Glomerular visceral epithelial cell (primary cell): Measurements from ENCODE around the gene OR2B2.

Source experiments
- DNase-seq: peaks from one replicate; pipeline ENCODE4 v3.0.0-alpha.2; 2016; ENCODE audit errors: extremely low spot score

OR2B2 gene

DNA sequence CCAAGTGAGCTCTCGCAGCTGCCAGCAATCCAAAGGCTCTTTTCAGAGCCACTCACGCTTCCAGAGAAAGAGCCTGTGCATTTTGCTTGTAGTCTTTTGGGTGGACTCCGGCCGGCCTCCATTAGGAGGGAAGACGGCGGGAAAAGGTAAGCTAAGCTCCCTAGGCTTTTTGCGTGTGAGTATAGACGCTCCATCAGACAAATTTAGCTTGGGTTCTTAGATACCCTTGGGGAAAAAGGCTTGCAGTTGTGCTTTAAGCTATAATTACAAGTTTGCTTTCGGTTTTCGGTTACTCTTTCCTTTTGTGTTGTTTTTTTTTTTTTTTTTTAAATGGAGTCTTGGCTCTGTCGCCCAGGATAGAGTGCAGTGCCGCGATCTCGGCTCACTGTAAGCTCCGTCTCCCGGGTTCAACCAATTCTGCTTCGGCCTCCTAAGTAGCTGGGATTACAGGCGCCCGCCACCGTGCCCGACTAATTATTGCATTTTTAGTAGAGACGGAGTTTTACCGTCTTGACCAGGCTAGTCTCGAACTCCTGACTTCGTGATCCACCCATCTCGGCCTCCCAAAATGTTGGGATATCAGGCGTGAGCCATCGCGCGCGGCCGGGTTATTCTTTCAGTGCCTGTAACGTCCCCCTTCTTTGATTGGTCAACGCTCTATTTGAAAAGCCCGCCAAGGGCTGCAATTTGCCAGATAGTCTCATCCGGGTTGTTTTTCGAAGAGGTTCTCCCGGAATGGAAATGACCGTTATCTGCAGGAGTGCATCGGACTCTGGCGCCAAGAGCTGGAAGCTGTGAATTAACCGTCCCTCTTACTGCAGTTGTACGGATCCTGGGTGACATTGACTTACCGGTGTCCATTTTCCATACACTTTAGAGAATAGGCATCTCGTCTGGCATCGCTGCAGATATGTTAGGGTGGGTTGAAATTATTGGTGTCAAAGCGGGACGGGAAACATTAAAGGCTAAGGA lies 18.1 kb downstream of the OR2B2 start:
- DNase-seq, result peak; percentile 95

DNA sequence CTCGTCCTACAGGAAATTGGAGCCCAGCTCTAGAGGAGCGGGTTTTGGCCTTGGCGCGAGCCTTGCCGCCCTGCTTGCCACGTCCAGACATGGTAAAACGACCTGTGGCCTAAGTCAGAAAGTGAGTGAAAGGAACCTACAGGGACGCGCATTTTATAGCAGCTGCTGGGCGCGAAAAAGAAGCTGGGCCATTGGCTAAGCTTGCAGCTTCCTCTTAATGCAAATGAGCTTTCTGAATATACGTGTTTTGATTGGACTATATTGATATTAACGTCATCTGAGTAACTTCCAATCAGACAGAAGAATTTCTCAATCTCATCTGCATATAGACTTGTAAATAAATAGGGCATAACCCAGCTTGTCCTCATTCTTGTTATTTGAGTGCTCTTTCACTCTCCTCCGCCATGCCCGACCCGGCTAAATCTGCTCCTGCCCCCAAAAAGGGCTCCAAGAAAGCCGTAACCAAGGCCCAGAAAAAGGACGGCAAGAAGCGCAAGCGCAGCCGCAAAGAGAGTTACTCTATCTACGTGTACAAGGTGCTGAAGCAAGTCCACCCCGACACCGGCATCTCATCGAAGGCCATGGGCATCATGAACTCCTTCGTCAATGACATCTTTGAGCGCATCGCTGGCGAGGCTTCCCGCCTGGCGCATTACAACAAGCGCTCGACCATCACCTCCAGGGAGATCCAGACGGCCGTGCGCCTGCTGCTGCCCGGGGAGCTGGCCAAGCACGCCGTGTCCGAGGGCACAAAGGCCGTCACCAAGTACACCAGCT lies 18.9 kb downstream of the OR2B2 start:
- peak; percentile 99 for DNase-seq

DNA sequence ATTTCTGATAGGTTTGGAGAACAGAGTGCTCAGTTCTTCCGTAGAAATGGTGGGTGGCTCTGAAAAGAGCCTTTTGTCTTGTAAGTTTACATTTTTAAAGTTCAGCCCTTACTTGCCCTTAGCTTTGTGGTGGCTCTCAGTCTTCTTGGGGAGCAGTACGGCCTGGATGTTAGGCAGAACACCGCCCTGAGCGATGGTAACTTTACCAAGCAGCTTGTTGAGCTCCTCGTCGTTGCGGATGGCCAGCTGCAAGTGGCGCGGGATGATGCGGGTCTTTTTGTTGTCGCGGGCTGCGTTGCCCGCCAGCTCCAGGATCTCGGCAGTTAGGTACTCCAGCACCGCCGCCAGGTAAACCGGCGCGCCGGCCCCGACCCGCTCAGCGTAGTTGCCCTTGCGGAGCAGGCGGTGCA lies 19.5 kb downstream of the OR2B2 start:
- no peak for DNase-seq

DNA sequence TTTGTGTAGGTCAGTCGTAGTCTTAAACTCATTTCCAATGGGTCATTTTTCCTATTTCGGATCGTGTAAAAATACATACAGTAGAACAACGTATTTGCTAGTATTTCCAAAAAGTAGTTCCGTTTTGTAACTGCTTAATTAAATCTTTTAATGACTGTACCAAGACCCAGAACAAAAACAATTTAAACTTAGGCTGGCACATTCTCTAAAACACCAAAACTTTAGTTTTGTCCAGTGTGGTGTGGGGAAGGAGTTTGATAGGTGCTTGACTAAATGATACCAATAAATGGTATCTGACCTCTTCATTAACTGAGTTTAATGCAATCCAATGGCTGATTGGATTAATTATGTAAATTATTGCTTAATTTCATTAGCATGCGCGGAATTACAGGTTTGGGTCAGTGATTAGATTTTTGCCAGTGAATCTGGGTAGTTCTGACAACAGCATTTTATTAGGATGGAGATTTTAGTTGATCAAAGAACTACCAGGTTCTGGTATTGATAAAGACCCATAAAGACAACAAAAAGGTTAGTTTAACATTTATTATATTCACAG lies 20.8 kb downstream of the OR2B2 start:
- no peak for DNase-seq

- DNase-seq, result peak; percentile 55
Observed at GRCh38 chr6:27890445-27891319, 21.5 kb downstream of the OR2B2 start.

DNA sequence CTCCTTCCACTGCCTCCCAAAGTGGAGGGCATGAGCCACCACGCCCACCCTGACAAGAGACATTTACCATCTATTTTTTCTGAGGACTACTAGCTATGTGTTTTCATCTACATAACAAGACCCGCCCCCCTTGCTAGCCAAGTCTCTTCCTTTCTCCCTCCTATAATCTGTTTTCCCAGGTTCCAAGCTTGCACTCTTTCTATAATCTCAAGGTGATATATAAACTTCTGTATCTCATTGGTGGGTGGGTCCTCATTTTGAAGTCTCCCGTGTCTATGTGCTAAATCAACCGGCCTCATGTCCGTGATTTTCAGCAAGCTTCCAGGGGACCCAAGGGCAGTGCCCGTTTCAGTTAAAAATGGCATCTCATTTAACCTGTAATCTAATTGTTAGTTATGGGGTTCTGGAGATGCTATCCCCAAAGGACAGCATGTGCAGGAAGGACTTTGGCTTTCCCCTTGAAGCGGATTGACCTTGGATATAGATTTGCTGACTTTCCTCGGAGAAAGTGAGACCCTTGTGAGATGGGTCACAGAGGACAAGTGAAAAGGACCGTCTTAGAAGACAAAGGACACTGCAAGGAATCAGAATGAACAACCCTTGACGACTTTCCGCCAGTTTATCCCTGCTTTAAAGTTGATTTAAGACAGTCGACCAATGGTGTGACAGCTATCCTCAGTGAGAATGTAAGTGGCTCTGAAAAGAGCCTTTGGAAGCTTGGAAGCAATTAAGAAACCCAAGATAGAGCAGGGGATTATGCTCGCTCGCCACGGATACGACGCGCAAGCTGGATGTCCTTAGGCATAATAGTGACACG lies 22.4 kb downstream of the OR2B2 start:
- no peak for DNase-seq

DNA sequence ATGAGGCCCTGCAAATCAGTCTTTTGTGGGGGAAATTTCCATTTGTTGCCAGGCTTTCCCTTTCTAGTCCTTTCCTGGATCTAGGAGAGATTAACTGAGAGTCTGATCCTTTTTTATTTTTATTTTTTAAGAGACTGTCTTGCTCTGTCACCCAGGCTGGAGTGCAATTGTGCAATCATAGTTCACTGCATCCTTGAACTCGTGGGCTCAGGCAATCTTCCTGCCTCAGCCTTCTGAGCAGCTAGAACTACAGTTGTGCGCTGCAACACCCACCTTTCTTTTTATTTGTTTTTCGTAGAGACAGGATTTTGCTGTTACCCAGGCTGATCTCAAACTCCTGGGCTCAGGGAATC lies 22.9 kb downstream of the OR2B2 start:
- no peak for DNase-seq

DNA sequence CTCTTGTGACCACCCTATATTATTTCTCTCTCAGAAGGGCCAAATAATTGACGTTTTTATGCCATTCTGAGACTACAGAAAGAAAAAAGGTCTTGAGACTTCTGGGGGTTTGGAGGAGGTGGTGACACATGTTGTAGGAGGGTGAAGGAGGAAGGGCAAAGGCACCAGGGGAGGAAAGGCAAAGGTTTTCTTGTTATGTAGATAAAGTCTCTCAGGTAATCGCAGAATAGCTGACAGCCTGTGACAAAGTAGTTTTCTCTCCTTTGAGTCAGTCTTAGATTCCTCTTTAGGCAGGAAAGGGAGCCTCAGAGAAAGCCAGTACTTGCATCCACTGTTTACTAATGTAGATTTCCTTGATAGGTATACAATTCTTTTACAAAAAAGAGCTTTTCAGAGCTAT lies 23.6 kb downstream of the OR2B2 start:
- no peak for DNase-seq

GRCh38 chr6:27886073-27886472 lies 26.1 kb downstream of the OR2B2 start:
- DNase-seq, result no peak

- DNase-seq, result no peak
Observed at GRCh38 chr6:27883136-27883535, 29.1 kb downstream of the OR2B2 start.

- DNase-seq, result no peak
Observed at GRCh38 chr6:27882624-27883023, 29.6 kb downstream of the OR2B2 start.

DNA sequence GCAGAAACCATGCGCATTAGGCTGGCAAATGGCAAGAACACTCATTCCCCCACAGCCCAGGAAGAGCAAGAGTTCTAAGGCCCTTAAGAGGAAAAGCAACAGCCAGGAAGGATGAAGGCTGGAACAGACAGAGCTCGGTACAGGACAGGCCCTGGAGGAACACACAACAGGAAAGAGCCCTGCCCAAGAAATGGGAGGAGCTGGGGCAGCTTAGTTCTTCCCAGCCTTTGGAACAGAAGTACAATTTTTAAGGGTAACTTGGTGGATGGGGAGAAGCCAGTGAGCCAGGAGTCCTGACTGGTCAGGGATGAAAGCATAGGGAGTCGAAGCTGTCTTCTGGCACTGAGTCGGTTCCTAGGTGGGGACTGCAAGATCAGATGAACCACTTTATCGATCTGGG lies 32.4 kb downstream of the OR2B2 start:
- no peak for DNase-seq

GRCh38 chr6:27874016-27874415 lies 38.2 kb downstream of the OR2B2 start:
- no peak for DNase-seq

- DNase-seq, result peak; percentile 75
Observed at GRCh38 chr6:27873021-27873940, 38.9 kb downstream of the OR2B2 start.

DNA sequence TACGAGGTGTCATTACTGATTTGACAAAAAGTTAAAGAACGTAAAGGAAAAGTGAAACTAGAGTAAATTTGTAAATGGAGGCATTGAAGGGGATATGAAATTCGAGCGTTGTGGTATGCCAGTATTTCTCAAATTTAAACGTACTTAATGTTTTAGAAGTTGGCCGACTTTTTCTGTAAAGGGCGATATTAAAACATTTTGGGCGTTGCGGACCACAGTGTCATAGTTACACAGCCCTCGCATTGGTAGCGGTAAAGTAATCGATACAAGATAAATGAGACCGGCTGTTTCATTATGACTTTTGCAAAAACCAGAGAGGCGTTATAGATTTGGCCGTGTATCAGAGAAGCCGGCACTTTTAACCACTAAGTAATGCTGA lies 39.6 kb downstream of the OR2B2 start:
- DNase-seq, result no peak

DNA sequence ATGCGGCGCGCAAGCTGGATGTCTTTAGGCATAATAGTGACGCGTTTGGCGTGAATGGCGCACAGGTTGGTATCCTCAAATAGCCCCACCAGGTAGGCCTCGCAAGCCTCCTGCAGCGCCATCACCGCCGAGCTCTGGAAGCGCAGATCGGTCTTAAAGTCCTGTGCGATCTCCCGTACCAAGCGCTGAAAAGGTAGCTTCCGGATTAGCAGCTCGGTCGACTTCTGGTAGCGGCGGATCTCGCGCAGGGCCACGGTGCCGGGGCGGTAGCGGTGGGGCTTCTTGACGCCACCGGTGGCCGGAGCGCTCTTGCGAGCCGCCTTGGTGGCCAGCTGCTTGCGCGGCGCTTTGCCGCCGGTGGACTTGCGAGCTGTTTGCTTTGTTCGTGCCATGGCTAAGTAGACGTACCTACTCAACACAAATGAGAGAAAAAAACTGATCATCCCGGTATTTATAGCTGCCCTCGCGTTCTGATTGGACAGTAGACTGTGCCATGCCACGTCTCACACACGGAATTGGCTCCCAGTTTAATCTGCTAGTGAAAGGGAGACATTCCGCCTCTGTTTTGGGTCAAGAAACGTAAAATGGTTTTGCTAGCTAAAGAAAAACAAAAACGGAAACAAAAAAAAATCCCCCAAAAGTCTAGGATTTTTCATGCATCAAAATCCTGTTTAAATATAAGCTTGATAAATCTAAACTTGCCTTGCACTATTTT lies 40.1 kb downstream of the OR2B2 start:
- peak; percentile 94 for DNase-seq

- DNase-seq, result no peak
Observed at GRCh38 chr6:27870291-27870870, 41.8 kb downstream of the OR2B2 start.

- DNase-seq, result no peak
Observed at GRCh38 chr6:27868311-27868710, 43.9 kb downstream of the OR2B2 start.

- DNase-seq, result no peak
Observed at GRCh38 chr6:27867945-27868300, 44.3 kb downstream of the OR2B2 start.
